ENCODE results near the gene TP53BP2. TPM values are rescaled to one million over a fixed set of nuclear protein-coding genes. Genes with fewer than 3 reads are reported as not detected.

Gene TP53BP2
- total RNA-seq, 1 donor: 31.8 TPM

DNA sequence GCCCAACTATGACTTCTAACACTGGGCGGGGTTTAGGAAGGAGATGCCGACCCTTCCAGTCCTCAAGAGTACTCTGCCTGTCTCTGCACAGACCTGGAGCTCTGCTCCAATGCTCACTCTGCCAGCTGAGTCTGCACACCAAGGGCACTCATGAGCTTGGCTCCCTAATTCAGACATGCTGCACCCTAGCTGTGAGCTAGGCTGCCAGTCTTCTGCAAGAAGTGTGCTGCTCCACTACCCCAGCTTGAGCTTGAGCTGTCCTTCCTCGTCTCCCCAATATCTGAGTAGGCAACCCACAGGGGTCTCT, 13.2 kb downstream of the TP53BP2 start:
- Histone ChIP-seq H3K79me2 (ENCODE audit: insufficient read depth, low read length) (peaks cover 80% of the 10 kb centered on the region), H2AFZ (ENCODE audit: low read length) (no peak overlapping the region), H3K36me3 (ENCODE audit: insufficient read depth, low read length) (no peaks in the 10 kb centered on the region), H3K27me3 (ENCODE audit: insufficient read depth, low read length) (no peaks in the 10 kb centered on the region), H3K4me1 (ENCODE audit: insufficient read depth, low read length) (peaks cover 40% of the 10 kb centered on the region), H3K4me3 (ENCODE audit: insufficient read depth, low read length) (no peak overlapping the region), H3K9me3 (ENCODE audit: low read depth, low read length) (no peaks in the 10 kb centered on the region), H3K27ac (ENCODE audit: low read depth, low read length) (peak overlapping the region; percentile 76), H3K4me2 (ENCODE audit: insufficient read depth, low read length) (peak overlapping the region; percentile 59), H4K20me1 (ENCODE audit: insufficient read depth, low read length) (peaks cover 27% of the 10 kb centered on the region)
- no peak for DNase-seq (ENCODE audit: insufficient read length, low spot score, missing footprints)
- TF ChIP-seq, protein P1, sequence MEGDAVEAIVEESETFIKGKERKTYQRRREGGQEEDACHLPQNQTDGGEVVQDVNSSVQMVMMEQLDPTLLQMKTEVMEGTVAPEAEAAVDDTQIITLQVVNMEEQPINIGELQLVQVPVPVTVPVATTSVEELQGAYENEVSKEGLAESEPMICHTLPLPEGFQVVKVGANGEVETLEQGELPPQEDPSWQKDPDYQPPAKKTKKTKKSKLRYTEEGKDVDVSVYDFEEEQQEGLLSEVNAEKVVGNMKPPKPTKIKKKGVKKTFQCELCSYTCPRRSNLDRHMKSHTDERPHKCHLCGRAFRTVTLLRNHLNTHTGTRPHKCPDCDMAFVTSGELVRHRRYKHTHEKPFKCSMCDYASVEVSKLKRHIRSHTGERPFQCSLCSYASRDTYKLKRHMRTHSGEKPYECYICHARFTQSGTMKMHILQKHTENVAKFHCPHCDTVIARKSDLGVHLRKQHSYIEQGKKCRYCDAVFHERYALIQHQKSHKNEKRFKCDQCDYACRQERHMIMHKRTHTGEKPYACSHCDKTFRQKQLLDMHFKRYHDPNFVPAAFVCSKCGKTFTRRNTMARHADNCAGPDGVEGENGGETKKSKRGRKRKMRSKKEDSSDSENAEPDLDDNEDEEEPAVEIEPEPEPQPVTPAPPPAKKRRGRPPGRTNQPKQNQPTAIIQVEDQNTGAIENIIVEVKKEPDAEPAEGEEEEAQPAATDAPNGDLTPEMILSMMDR (IDR thresholded peaks at IDR 0.05; ENCODE audit: extremely low read depth, low read depth, low read length): no peak

DNA sequence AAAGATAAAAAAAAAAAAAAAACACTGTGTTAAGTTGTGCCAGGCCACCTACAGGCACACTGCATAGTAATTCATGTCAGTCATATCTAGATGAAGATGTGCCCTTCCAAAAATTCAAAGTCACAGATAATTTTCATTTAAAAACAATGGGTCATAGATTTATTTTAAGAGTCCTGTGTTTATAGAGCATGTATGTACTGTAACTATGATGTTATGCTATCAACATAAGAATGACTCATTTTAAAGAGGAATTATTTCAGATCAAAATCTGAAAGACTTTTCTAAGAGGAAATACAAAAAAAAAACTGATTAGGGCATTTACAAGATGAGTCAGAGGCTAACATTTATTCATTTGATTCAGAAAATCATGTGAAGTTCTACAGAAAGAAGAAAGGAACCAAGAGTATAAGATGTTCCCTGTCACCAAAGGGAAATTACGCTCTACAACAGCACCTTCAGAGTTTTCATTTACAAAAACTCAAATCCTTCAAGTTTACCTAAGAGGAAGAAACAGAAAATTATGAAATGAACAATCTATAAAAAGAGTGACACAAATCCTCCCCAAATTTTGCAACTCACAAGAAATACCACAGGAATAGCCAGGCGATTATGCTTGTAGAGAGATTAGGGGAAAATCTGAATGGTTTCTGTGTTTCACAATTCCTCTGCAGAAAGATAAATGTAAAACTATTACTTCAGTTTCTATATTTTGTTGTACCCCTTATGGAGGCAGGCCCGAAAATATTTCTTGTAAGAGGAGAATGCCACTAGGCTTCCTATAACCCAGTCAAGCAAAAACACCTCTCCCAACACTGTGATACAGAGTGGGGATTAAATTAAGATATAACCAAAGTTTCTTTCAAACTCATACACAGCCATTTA, 13.8 kb downstream of the TP53BP2 start:
- TF ChIP-seq, protein P1 (IDR thresholded peaks at IDR 0.05; ENCODE audit: extremely low read depth, low read depth, low read length): peak; percentile 13
- peak overlapping the region; percentile 59 for H3K4me2 ChIP-seq (ENCODE audit: insufficient read depth, low read length)
- peak; percentile 80 for DNase-seq (ENCODE audit: insufficient read length, low spot score, missing footprints)
- no peaks in the 10 kb centered on the region for H3K36me3 ChIP-seq (ENCODE audit: insufficient read depth, low read length)
- H3K79me2 ChIP-seq (ENCODE audit: insufficient read depth, low read length): peaks cover 80% of the 10 kb centered on the region
- H3K27ac ChIP-seq (ENCODE audit: low read depth, low read length): peak overlapping the region; percentile 76
- peaks cover 32% of the 10 kb centered on the region for H4K20me1 ChIP-seq (ENCODE audit: insufficient read depth, low read length)
- peaks cover 38% of the 10 kb centered on the region for H3K4me1 ChIP-seq (ENCODE audit: insufficient read depth, low read length)
- no peaks in the 10 kb centered on the region for H3K9me3 ChIP-seq (ENCODE audit: low read depth, low read length)
- no peak overlapping the region for H3K4me3 ChIP-seq (ENCODE audit: insufficient read depth, low read length)
- H2AFZ ChIP-seq (ENCODE audit: low read length): no peak overlapping the region
- no peaks in the 10 kb centered on the region for H3K27me3 ChIP-seq (ENCODE audit: insufficient read depth, low read length)

DNA sequence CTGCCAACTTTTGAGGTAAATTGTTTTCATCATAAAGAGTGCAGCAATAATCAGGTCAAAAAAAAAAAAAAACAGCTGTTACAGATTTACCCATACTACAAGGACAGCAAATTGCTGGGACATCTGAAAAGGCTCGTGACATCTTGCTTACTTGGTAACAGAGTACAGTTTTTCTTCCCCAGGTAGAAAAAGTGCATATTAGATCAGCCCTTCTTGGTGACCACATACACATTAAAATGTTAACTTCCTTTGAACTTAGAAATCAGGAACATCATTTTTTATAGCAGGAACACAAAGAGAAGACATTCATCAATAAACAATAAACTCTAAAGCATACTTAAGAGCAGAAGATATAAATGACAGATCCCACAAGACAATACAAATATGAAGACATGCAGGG, 16.1 kb downstream of the TP53BP2 start:
- Histone ChIP-seq H3K4me2 (ENCODE audit: insufficient read depth, low read length) (no peak overlapping the region), H3K79me2 (ENCODE audit: insufficient read depth, low read length) (peaks cover 81% of the 10 kb centered on the region), H3K4me1 (ENCODE audit: insufficient read depth, low read length) (peaks cover 23% of the 10 kb centered on the region), H3K27ac (ENCODE audit: low read depth, low read length) (no peak overlapping the region), H3K27me3 (ENCODE audit: insufficient read depth, low read length) (no peaks in the 10 kb centered on the region), H2AFZ (ENCODE audit: low read length) (no peak overlapping the region), H3K36me3 (ENCODE audit: insufficient read depth, low read length) (no peaks in the 10 kb centered on the region), H3K4me3 (ENCODE audit: insufficient read depth, low read length) (no peak overlapping the region), H4K20me1 (ENCODE audit: insufficient read depth, low read length) (peaks cover 12% of the 10 kb centered on the region), H3K9me3 (ENCODE audit: low read depth, low read length) (no peaks in the 10 kb centered on the region)
- no peak for DNase-seq (ENCODE audit: insufficient read length, low spot score, missing footprints)
- TF ChIP-seq, protein P1 (IDR thresholded peaks at IDR 0.05; ENCODE audit: extremely low read depth, low read depth, low read length): no peak

DNA sequence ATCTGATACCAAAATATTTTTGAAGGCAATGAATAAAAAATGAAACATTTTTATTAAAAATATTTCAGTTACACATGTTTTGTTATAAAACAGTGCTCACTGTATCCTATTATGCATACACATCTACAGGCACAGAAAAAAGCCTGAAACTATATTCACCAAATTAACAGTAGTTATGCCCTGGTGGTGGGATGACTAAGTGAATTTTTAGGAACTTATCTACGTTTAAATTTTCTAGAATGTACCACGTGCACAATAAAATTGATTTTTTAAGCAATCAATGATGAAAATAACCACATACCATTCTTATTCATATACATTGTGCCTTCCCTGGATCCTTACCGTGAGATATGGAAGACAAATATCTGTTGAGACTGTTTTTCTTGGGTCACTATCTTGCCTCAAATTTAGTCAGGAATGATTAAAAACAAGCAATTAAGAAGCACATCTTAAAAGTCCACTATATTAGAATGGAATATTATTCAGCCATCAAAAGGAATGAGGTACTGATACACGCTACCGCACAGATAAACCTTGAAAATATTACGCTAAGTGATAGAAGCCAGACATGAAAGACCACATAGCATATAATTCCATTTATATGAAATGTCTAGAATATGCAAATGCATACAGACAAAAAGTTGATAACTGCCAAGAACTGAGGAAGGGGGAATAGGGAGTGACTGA, 17.4 kb downstream of the TP53BP2 start:
- Histone ChIP-seq H2AFZ (ENCODE audit: low read length) (no peak overlapping the region), H3K36me3 (ENCODE audit: insufficient read depth, low read length) (no peaks in the 10 kb centered on the region), H3K9me3 (ENCODE audit: low read depth, low read length) (no peaks in the 10 kb centered on the region), H3K4me3 (ENCODE audit: insufficient read depth, low read length) (no peak overlapping the region), H3K4me1 (ENCODE audit: insufficient read depth, low read length) (peaks cover 17% of the 10 kb centered on the region), H4K20me1 (ENCODE audit: insufficient read depth, low read length) (peaks cover 11% of the 10 kb centered on the region), H3K4me2 (ENCODE audit: insufficient read depth, low read length) (no peak overlapping the region), H3K27me3 (ENCODE audit: insufficient read depth, low read length) (no peaks in the 10 kb centered on the region), H3K27ac (ENCODE audit: low read depth, low read length) (peak overlapping the region; percentile 25), H3K79me2 (ENCODE audit: insufficient read depth, low read length) (peaks cover 81% of the 10 kb centered on the region)
- TF ChIP-seq, protein P1 (IDR thresholded peaks at IDR 0.05; ENCODE audit: extremely low read depth, low read depth, low read length): no peak
- no peak for DNase-seq (ENCODE audit: insufficient read length, low spot score, missing footprints)
